H9 (cell line): ENCODE data around the gene RRAS. TPM values are rescaled to one million over a fixed set of nuclear protein-coding genes. Genes with fewer than 3 reads are reported as not detected.
A peak's percentile ranks its signal among the peaks of the same experiment; 100 is the strongest.

Experiments
- DNase-seq: peaks from one replicate; pipeline ENCODE4 v3.0.0-alpha.2; 2017
- H2AFZ ChIP-seq: one replicate; pipeline ENCODE4 v1.6.1; 2013; ENCODE audit warnings: mild to moderate bottlenecking, low read length, control low read depth, moderate library complexity
- H2AK5ac ChIP-seq: 2 replicates; pipeline ENCODE4 v1.6.1; 2013; ENCODE audit warnings: low read length, control low read depth, mixed read lengths; ENCODE audit not compliant: insufficient read length
- H2BK120ac ChIP-seq: one replicate; pipeline ENCODE4 v1.6.1; 2013; ENCODE audit warnings: low read depth, mild to moderate bottlenecking, low read length, control low read depth, inconsistent platforms; ENCODE audit not compliant: poor library complexity, severe bottlenecking
- H2BK12ac ChIP-seq: 2 replicates; pipeline ENCODE4 v1.6.1; 2013; ENCODE audit warnings: low read length, control low read depth, mixed read lengths, low read depth; ENCODE audit not compliant: insufficient read length
- H2BK15ac ChIP-seq: 2 replicates; pipeline ENCODE4 v1.6.1; 2013; ENCODE audit warnings: low read depth, low read length, control low read depth
- H2BK20ac ChIP-seq: one replicate; pipeline ENCODE4 v1.6.1; 2013; ENCODE audit warnings: low read depth, mild to moderate bottlenecking, low read length, control low read depth, inconsistent platforms; ENCODE audit not compliant: poor library complexity, severe bottlenecking
- H2BK5ac ChIP-seq: 2 replicates; pipeline ENCODE4 v1.6.1; 2013; ENCODE audit warnings: low read length, control low read depth, mixed read lengths; ENCODE audit not compliant: insufficient read length
- H3K14ac ChIP-seq: 2 replicates; pipeline ENCODE4 v1.6.1; 2013; ENCODE audit warnings: low read length, control low read depth; ENCODE audit not compliant: insufficient read depth
- H3K18ac ChIP-seq: 2 replicates; pipeline ENCODE4 v1.6.1; 2013; ENCODE audit warnings: low read depth, mild to moderate bottlenecking, mixed read lengths, low read length, control low read depth; ENCODE audit not compliant: insufficient read length
- H3K23ac ChIP-seq: 2 replicates; pipeline ENCODE4 v1.6.1; 2013; ENCODE audit warnings: low read length, control low read depth, mixed read lengths, low read depth; ENCODE audit not compliant: insufficient read length
- H3K23me2 ChIP-seq: 2 replicates; pipeline ENCODE4 v1.6.1; 2013; ENCODE audit warnings: low read depth, mild to moderate bottlenecking, mixed read lengths, low read length, control low read depth; ENCODE audit not compliant: insufficient read length, poor library complexity, severe bottlenecking
- H3K27ac ChIP-seq: 2 replicates; pipeline ENCODE4 v1.5.1; 2013; ENCODE audit warnings: low read length, control low read depth, mixed read lengths, low read depth; ENCODE audit not compliant: insufficient read length
- H3K27me3 ChIP-seq: 2 replicates; pipeline ENCODE4 v1.6.1; 2013; ENCODE audit warnings: low read length, control low read depth, inconsistent platforms; ENCODE audit not compliant: insufficient read depth
- H3K4ac ChIP-seq: 2 replicates; pipeline ENCODE4 v1.6.1; 2013; ENCODE audit warnings: low read depth, mild to moderate bottlenecking, control low read depth, inconsistent platforms, low read length, moderate library complexity
- H3K4me1 ChIP-seq: 2 replicates; pipeline ENCODE4 v1.6.1; 2013; ENCODE audit warnings: low read length, control low read depth, inconsistent platforms; ENCODE audit not compliant: insufficient read depth
- H3K4me2 ChIP-seq: 2 replicates; pipeline ENCODE4 v1.6.1; 2013; ENCODE audit warnings: low read length, control low read depth, mixed read lengths; ENCODE audit not compliant: insufficient read length, insufficient read depth
- H3K56ac ChIP-seq: 2 replicates; pipeline ENCODE4 v1.6.1; 2013; ENCODE audit warnings: low read depth, mild to moderate bottlenecking, mixed read lengths, low read length, control low read depth; ENCODE audit not compliant: insufficient read length
- H3K79me1 ChIP-seq: 2 replicates; pipeline ENCODE4 v1.6.1; 2013; ENCODE audit warnings: low read depth, mild to moderate bottlenecking, moderate library complexity, low read length, control low read depth, inconsistent platforms; ENCODE audit not compliant: insufficient read depth, poor library complexity, severe bottlenecking
- H3K79me2 ChIP-seq: 2 replicates; pipeline ENCODE4 v1.6.1; 2013; ENCODE audit warnings: low read length, control low read depth, inconsistent platforms; ENCODE audit not compliant: insufficient read depth
- H3K9ac ChIP-seq: 2 replicates; pipeline ENCODE4 v1.6.1; 2013; ENCODE audit warnings: low read length, control low read depth, mixed read lengths; ENCODE audit not compliant: insufficient read length; ENCODE audit errors: extremely low read depth
- H3K9me3 ChIP-seq: one replicate; pipeline ENCODE4 v1.6.1; 2013; ENCODE audit warnings: low read depth, low read length, inconsistent platforms; ENCODE audit not compliant: control insufficient read depth
- H3T11ph ChIP-seq: one replicate; pipeline ENCODE4 v1.6.1; 2013; ENCODE audit warnings: mild to moderate bottlenecking, low read length, control low read depth, inconsistent platforms
- H4K20me1 ChIP-seq: one replicate; pipeline ENCODE4 v1.6.1; 2013; ENCODE audit not compliant: control insufficient read depth, insufficient read length, insufficient read depth
- H4K5ac ChIP-seq: 2 replicates; pipeline ENCODE4 v1.6.1; 2013; ENCODE audit warnings: low read depth, mild to moderate bottlenecking, mixed read lengths, low read length, control low read depth; ENCODE audit not compliant: insufficient read length
- H4K8ac ChIP-seq: replicated peaks from 2 replicates; pipeline ENCODE4 v1.6.1; 2013; ENCODE audit warnings: low read length, control low read depth, mixed read lengths, low read depth; ENCODE audit not compliant: insufficient read length
- H4K91ac ChIP-seq: 2 replicates; pipeline ENCODE4 v1.6.1; 2013; ENCODE audit warnings: low read depth, mild to moderate bottlenecking, moderate library complexity, mixed read lengths, low read length, control low read depth; ENCODE audit not compliant: insufficient read length
- H3K27ac Mint-ChIP-seq, 3 experiments: 2 replicates in 2 of 3; 3 replicates in 1 of 3; pipeline ENCODE4 v1.8.0; 2020 to 2021; ENCODE audit warnings: mixed read lengths in 3 of 3, mild to moderate bottlenecking in 1 of 3, moderate library complexity in 1 of 3
- H3K27me3 Mint-ChIP-seq: 2 replicates; pipeline ENCODE4 v1.8.0; 2021; ENCODE audit warnings: low read depth, mild to moderate bottlenecking, moderate library complexity, mixed read lengths
- H3K36me3 Mint-ChIP-seq, 3 experiments: 2 replicates in 2 of 3; 3 replicates in 1 of 3; pipeline ENCODE4 v1.8.0; 2020 to 2021; ENCODE audit warnings: low read depth in 3 of 3, mixed read lengths in 3 of 3; ENCODE audit not compliant: insufficient read depth in 1 of 3
- H3K4me1 Mint-ChIP-seq, 2 experiments: 2 replicates each; pipeline ENCODE4 v1.8.0; 2020; ENCODE audit warnings: mixed read lengths in 2 of 2
- H3K4me3 Mint-ChIP-seq, 2 experiments: 2 replicates in 1 of 2; 3 replicates in 1 of 2; pipeline ENCODE4 v1.8.0; 2020 to 2021; ENCODE audit warnings: mild to moderate bottlenecking in 2 of 2, mixed read lengths in 2 of 2, moderate library complexity in 1 of 2
- H3K9me3 Mint-ChIP-seq, 2 experiments: 2 replicates in 1 of 2; 3 replicates in 1 of 2; pipeline ENCODE4 v1.8.0; 2020; ENCODE audit warnings: mild to moderate bottlenecking in 2 of 2, mixed read lengths in 2 of 2, moderate library complexity in 1 of 2
- CTCF ChIP-seq: fragments of 200-600 bp; sonication (generic); conservative IDR thresholded peaks from 3 replicates; pipeline ENCODE4 v1.8.0; 2021; ENCODE audit warnings: antibody characterized with exemption, mild to moderate bottlenecking
- WGBS: extraction: QIAGEN DNeasy Blood & Tissue Kit; methylation state at CpG from one replicate; pipeline ENCODE4 v1.1.7; 2013; ENCODE audit warnings: missing lambda C conversion rate, low lambda C conversion rate, mixed read lengths; ENCODE audit not compliant: insufficient read length; ENCODE audit errors: extremely low coverage; 5-methylcytosine and 5-hydroxymethylcytosine counted together
- total RNA-seq: library from RNA; stranded (reverse); gene quantifications from 2 replicates; pipeline ENCODE4 v1.2.1, GENCODE V29; 2021

The RRAS gene
- total RNA-seq, 1 experiment from 2014 or later = 9.9 TPM

GRCh38 chr19:49655570-49656455 lies 15.9 kb upstream of the RRAS start:
- no peak overlapping the region for H2AK5ac ChIP-seq
- H3K23me2 ChIP-seq = no peaks in the 10 kb centered on the region
- no peak overlapping the region for H3K9ac ChIP-seq
- WGBS = no CpG with 5 or more reads among the region's 23 CpGs
- H4K5ac ChIP-seq = no peak overlapping the region
- H3K9me3 ChIP-seq = no peaks in the 10 kb centered on the region
- H2AFZ ChIP-seq = no peak overlapping the region
- H2BK12ac ChIP-seq = no peak overlapping the region
- H3K18ac ChIP-seq = no peak overlapping the region
- H2BK120ac ChIP-seq = no peak overlapping the region
- Mint-ChIP-seq H3K4me1 (peaks cover 19 to 21% of the 10 kb centered on the region in 2 experiments), H3K27me3 (no peaks in the 10 kb centered on the region), H3K4me3 (no peak overlapping the region; a peak in 1 of 5 replicates), H3K36me3 (peaks cover 41 to 81% (median 80%) of the 10 kb centered on the region in 3 experiments), H3K27ac (peak overlapping the region; percentile 82 to 97 (median 91); a peak in 5 of 7 replicates), H3K9me3 (peaks cover 7% of the 10 kb centered on the region in 2 experiments; a peak in 4 of 5 replicates)
- H3K14ac ChIP-seq = no peak overlapping the region; the same call in 1 of the 2 replicates
- no peaks in the 10 kb centered on the region for H3K4me1 ChIP-seq
- H4K91ac ChIP-seq = no peak overlapping the region
- H3K56ac ChIP-seq = no peak overlapping the region
- no peaks in the 10 kb centered on the region for H3K27me3 ChIP-seq
- no peak overlapping the region for H3K4ac ChIP-seq
- no peak overlapping the region for H3K23ac ChIP-seq
- TF ChIP-seq CTCF = no peak
- no peak overlapping the region for H3T11ph ChIP-seq
- H2BK20ac ChIP-seq = no peak overlapping the region
- no peaks in the 10 kb centered on the region for H4K20me1 ChIP-seq
- H3K79me2 ChIP-seq = no peaks in the 10 kb centered on the region
- H3K4me2 ChIP-seq = no peak overlapping the region
- no peak overlapping the region for H3K27ac ChIP-seq
- no peak for DNase-seq
- H4K8ac ChIP-seq = no peak overlapping the region
- no peak overlapping the region for H2BK5ac ChIP-seq
- no peak overlapping the region for H2BK15ac ChIP-seq
- H3K79me1 ChIP-seq = no peaks in the 10 kb centered on the region
